H9 (cell line): Measurements from ENCODE around the gene SNTG2. TPM values are rescaled to one million over a fixed set of nuclear protein-coding genes. Genes with fewer than 3 reads are reported as not detected.
A peak's percentile ranks its signal among the peaks of the same experiment; 100 is the strongest.

ENCODE experiments used
- DNase-seq: peaks from one replicate; pipeline ENCODE4 v3.0.0-alpha.2; 2017
- H2AFZ ChIP-seq: one replicate; pipeline ENCODE4 v1.6.1; 2013; ENCODE audit warnings: mild to moderate bottlenecking, low read length, control low read depth, moderate library complexity
- H2AK5ac ChIP-seq: 2 replicates; pipeline ENCODE4 v1.6.1; 2013; ENCODE audit warnings: low read length, control low read depth, mixed read lengths; ENCODE audit not compliant: insufficient read length
- H2BK120ac ChIP-seq: one replicate; pipeline ENCODE4 v1.6.1; 2013; ENCODE audit warnings: low read depth, mild to moderate bottlenecking, low read length, control low read depth, inconsistent platforms; ENCODE audit not compliant: poor library complexity, severe bottlenecking
- H2BK12ac ChIP-seq: 2 replicates; pipeline ENCODE4 v1.6.1; 2013; ENCODE audit warnings: low read length, control low read depth, mixed read lengths, low read depth; ENCODE audit not compliant: insufficient read length
- H2BK15ac ChIP-seq: 2 replicates; pipeline ENCODE4 v1.6.1; 2013; ENCODE audit warnings: low read depth, low read length, control low read depth
- H2BK20ac ChIP-seq: one replicate; pipeline ENCODE4 v1.6.1; 2013; ENCODE audit warnings: low read depth, mild to moderate bottlenecking, low read length, control low read depth, inconsistent platforms; ENCODE audit not compliant: poor library complexity, severe bottlenecking
- H2BK5ac ChIP-seq: 2 replicates; pipeline ENCODE4 v1.6.1; 2013; ENCODE audit warnings: low read length, control low read depth, mixed read lengths; ENCODE audit not compliant: insufficient read length
- H3K14ac ChIP-seq: 2 replicates; pipeline ENCODE4 v1.6.1; 2013; ENCODE audit warnings: low read length, control low read depth; ENCODE audit not compliant: insufficient read depth
- H3K18ac ChIP-seq: 2 replicates; pipeline ENCODE4 v1.6.1; 2013; ENCODE audit warnings: low read depth, mild to moderate bottlenecking, mixed read lengths, low read length, control low read depth; ENCODE audit not compliant: insufficient read length
- H3K23ac ChIP-seq: 2 replicates; pipeline ENCODE4 v1.6.1; 2013; ENCODE audit warnings: low read length, control low read depth, mixed read lengths, low read depth; ENCODE audit not compliant: insufficient read length
- H3K23me2 ChIP-seq: 2 replicates; pipeline ENCODE4 v1.6.1; 2013; ENCODE audit warnings: low read depth, mild to moderate bottlenecking, mixed read lengths, low read length, control low read depth; ENCODE audit not compliant: insufficient read length, poor library complexity, severe bottlenecking
- H3K27ac ChIP-seq: 2 replicates; pipeline ENCODE4 v1.5.1; 2013; ENCODE audit warnings: low read length, control low read depth, mixed read lengths, low read depth; ENCODE audit not compliant: insufficient read length
- H3K27me3 ChIP-seq: 2 replicates; pipeline ENCODE4 v1.6.1; 2013; ENCODE audit warnings: low read length, control low read depth, inconsistent platforms; ENCODE audit not compliant: insufficient read depth
- H3K4ac ChIP-seq: 2 replicates; pipeline ENCODE4 v1.6.1; 2013; ENCODE audit warnings: low read depth, mild to moderate bottlenecking, control low read depth, inconsistent platforms, low read length, moderate library complexity
- H3K4me1 ChIP-seq: 2 replicates; pipeline ENCODE4 v1.6.1; 2013; ENCODE audit warnings: low read length, control low read depth, inconsistent platforms; ENCODE audit not compliant: insufficient read depth
- H3K4me2 ChIP-seq: 2 replicates; pipeline ENCODE4 v1.6.1; 2013; ENCODE audit warnings: low read length, control low read depth, mixed read lengths; ENCODE audit not compliant: insufficient read length, insufficient read depth
- H3K56ac ChIP-seq: 2 replicates; pipeline ENCODE4 v1.6.1; 2013; ENCODE audit warnings: low read depth, mild to moderate bottlenecking, mixed read lengths, low read length, control low read depth; ENCODE audit not compliant: insufficient read length
- H3K79me1 ChIP-seq: 2 replicates; pipeline ENCODE4 v1.6.1; 2013; ENCODE audit warnings: low read depth, mild to moderate bottlenecking, moderate library complexity, low read length, control low read depth, inconsistent platforms; ENCODE audit not compliant: insufficient read depth, poor library complexity, severe bottlenecking
- H3K79me2 ChIP-seq: 2 replicates; pipeline ENCODE4 v1.6.1; 2013; ENCODE audit warnings: low read length, control low read depth, inconsistent platforms; ENCODE audit not compliant: insufficient read depth
- H3K9ac ChIP-seq: 2 replicates; pipeline ENCODE4 v1.6.1; 2013; ENCODE audit warnings: low read length, control low read depth, mixed read lengths; ENCODE audit not compliant: insufficient read length; ENCODE audit errors: extremely low read depth
- H3K9me3 ChIP-seq: one replicate; pipeline ENCODE4 v1.6.1; 2013; ENCODE audit warnings: low read depth, low read length, inconsistent platforms; ENCODE audit not compliant: control insufficient read depth
- H3T11ph ChIP-seq: one replicate; pipeline ENCODE4 v1.6.1; 2013; ENCODE audit warnings: mild to moderate bottlenecking, low read length, control low read depth, inconsistent platforms
- H4K20me1 ChIP-seq: one replicate; pipeline ENCODE4 v1.6.1; 2013; ENCODE audit not compliant: control insufficient read depth, insufficient read length, insufficient read depth
- H4K5ac ChIP-seq: 2 replicates; pipeline ENCODE4 v1.6.1; 2013; ENCODE audit warnings: low read depth, mild to moderate bottlenecking, mixed read lengths, low read length, control low read depth; ENCODE audit not compliant: insufficient read length
- H4K8ac ChIP-seq: replicated peaks from 2 replicates; pipeline ENCODE4 v1.6.1; 2013; ENCODE audit warnings: low read length, control low read depth, mixed read lengths, low read depth; ENCODE audit not compliant: insufficient read length
- H4K91ac ChIP-seq: 2 replicates; pipeline ENCODE4 v1.6.1; 2013; ENCODE audit warnings: low read depth, mild to moderate bottlenecking, moderate library complexity, mixed read lengths, low read length, control low read depth; ENCODE audit not compliant: insufficient read length
- H3K27ac Mint-ChIP-seq, 3 experiments: 2 replicates in 2 of 3; 3 replicates in 1 of 3; pipeline ENCODE4 v1.8.0; 2020 to 2021; ENCODE audit warnings: mixed read lengths in 3 of 3, mild to moderate bottlenecking in 1 of 3, moderate library complexity in 1 of 3
- H3K27me3 Mint-ChIP-seq: 2 replicates; pipeline ENCODE4 v1.8.0; 2021; ENCODE audit warnings: low read depth, mild to moderate bottlenecking, moderate library complexity, mixed read lengths
- H3K36me3 Mint-ChIP-seq, 3 experiments: 2 replicates in 2 of 3; 3 replicates in 1 of 3; pipeline ENCODE4 v1.8.0; 2020 to 2021; ENCODE audit warnings: low read depth in 3 of 3, mixed read lengths in 3 of 3; ENCODE audit not compliant: insufficient read depth in 1 of 3
- H3K4me1 Mint-ChIP-seq, 2 experiments: 2 replicates each; pipeline ENCODE4 v1.8.0; 2020; ENCODE audit warnings: mixed read lengths in 2 of 2
- H3K4me3 Mint-ChIP-seq, 2 experiments: 2 replicates in 1 of 2; 3 replicates in 1 of 2; pipeline ENCODE4 v1.8.0; 2020 to 2021; ENCODE audit warnings: mild to moderate bottlenecking in 2 of 2, mixed read lengths in 2 of 2, moderate library complexity in 1 of 2
- H3K9me3 Mint-ChIP-seq, 2 experiments: 2 replicates in 1 of 2; 3 replicates in 1 of 2; pipeline ENCODE4 v1.8.0; 2020; ENCODE audit warnings: mild to moderate bottlenecking in 2 of 2, mixed read lengths in 2 of 2, moderate library complexity in 1 of 2
- CTCF ChIP-seq: fragments of 200-600 bp; sonication (generic); conservative IDR thresholded peaks from 3 replicates; pipeline ENCODE4 v1.8.0; 2021; ENCODE audit warnings: antibody characterized with exemption, mild to moderate bottlenecking
- WGBS: extraction: QIAGEN DNeasy Blood & Tissue Kit; methylation state at CpG from one replicate; pipeline ENCODE4 v1.1.7; 2013; ENCODE audit warnings: missing lambda C conversion rate, low lambda C conversion rate, mixed read lengths; ENCODE audit not compliant: insufficient read length; ENCODE audit errors: extremely low coverage; 5-methylcytosine and 5-hydroxymethylcytosine counted together
- total RNA-seq: library from RNA; stranded (reverse); gene quantifications from 2 replicates; pipeline ENCODE4 v1.2.1, GENCODE V29; 2021

Gene SNTG2
- total RNA-seq, 1 experiment from 2014 or later, result 13.2 TPM

GRCh38 chr2:989781-990467 is 39.3 kb downstream of the SNTG2 start:
- H4K20me1 ChIP-seq, result no peaks in the 10 kb centered on the region
- no peak overlapping the region for H3K9ac ChIP-seq
- no peak overlapping the region for H2AFZ ChIP-seq
- H2BK12ac ChIP-seq, result no peak overlapping the region
- no peaks in the 10 kb centered on the region for H3K9me3 ChIP-seq
- H3K4me3 Mint-ChIP-seq, result no peak overlapping the region
- no peaks in the 10 kb centered on the region for H3K4me1 ChIP-seq
- no peak overlapping the region for H2BK120ac ChIP-seq
- no peaks in the 10 kb centered on the region for H3K27me3 Mint-ChIP-seq
- peaks cover 17 to 25% of the 10 kb centered on the region in 2 experiments for H3K4me1 Mint-ChIP-seq
- H3K56ac ChIP-seq, result no peak overlapping the region
- DNase-seq, result no peak
- H3K79me2 ChIP-seq, result peaks cover 5% of the 10 kb centered on the region; the same call in 1 of the 2 replicates
- H3K23me2 ChIP-seq, result no peaks in the 10 kb centered on the region
- WGBS, result no CpG with 5 or more reads among the region's 8 CpGs
- no peak overlapping the region for H3K4ac ChIP-seq
- peaks cover 9% of the 10 kb centered on the region for H3K79me1 ChIP-seq
- H3K4me2 ChIP-seq, result no peak overlapping the region
- no peak overlapping the region for H4K5ac ChIP-seq
- no peak overlapping the region for H4K91ac ChIP-seq
- H2BK5ac ChIP-seq, result no peak overlapping the region
- peaks cover 14 to 20% (median 15%) of the 10 kb centered on the region in 3 experiments; a peak in 6 of 7 replicates for H3K36me3 Mint-ChIP-seq
- no peaks in the 10 kb centered on the region; a peak in 2 of 5 replicates for H3K9me3 Mint-ChIP-seq
- no peak overlapping the region for H3K14ac ChIP-seq
- TF ChIP-seq CTCF, result no peak
- H2BK20ac ChIP-seq, result no peak overlapping the region
- H4K8ac ChIP-seq, result no peak overlapping the region
- no peak overlapping the region for H3K23ac ChIP-seq
- H3T11ph ChIP-seq, result no peak overlapping the region
- no peak overlapping the region; the same call in 1 of the 2 replicates for H2BK15ac ChIP-seq
- no peak overlapping the region for H3K18ac ChIP-seq
- H3K27me3 ChIP-seq, result no peaks in the 10 kb centered on the region
- no peak overlapping the region for H2AK5ac ChIP-seq
- peak overlapping the region in 1 of 3 experiments; percentile 22; a peak in 1 of 7 replicates for H3K27ac Mint-ChIP-seq
- H3K27ac ChIP-seq, result no peak overlapping the region
